A549 (cell line): ENCODE results near the gene CRTC3. TPM values are rescaled to one million over a fixed set of nuclear protein-coding genes. Genes with fewer than 3 reads are reported as not detected.

ENCODE experiments used
- ATAC-seq, 2 experiments: fragments of 200-7000 bp in 1 of 2; fragments of >200 bp in 1 of 2; cut with Nextera tagmentation in 1 of 2; cut with Tn5 transposase in 1 of 2; 3 replicates each; pipeline versions ENCODE4 v1.8.0 to v1.9.1; 2018 to 2020; ENCODE audit warnings: mild to moderate bottlenecking in 1 of 2, moderate library complexity in 1 of 2
- CTCF ChIA-PET: fragments of 300-600 bp; sonication (Branson Sonifier 250); formaldehyde crosslinking; extraction: SDS; loops from one replicate; lab custom pipeline; 2021; ENCODE audit warnings: antibody characterized with exemption, inconsistent platforms; lab: Yijun Ruan, JAX
- POLR2A ChIA-PET: fragments of 350-600 bp; formaldehyde crosslinking; extraction: SDS; loops from one replicate; lab custom pipeline; 2021; ENCODE audit warnings: antibody characterized with exemption, inconsistent platforms; lab: Yijun Ruan, JAX
- DNase-seq, 2 experiments: peaks; one replicate each; pipeline versions ENCODE4 v3.0.0 to v3.0.0-alpha.2; 2011 to 2016; ENCODE audit warnings: low read depth in 1 of 2, low spot score in 1 of 2
- FAIRE-seq: peaks from 2 replicates; lab custom pipeline; 2011; peaks lifted over from hg19 to GRCh38; lab: Jason Lieb, UNC
- H3K27ac ChIP-seq, 2 experiments: fragments of >200 bp; sonication (Bioruptor Twin); formaldehyde crosslinking; 3 replicates each; pipeline ENCODE4 v1.5.1; 2016 to 2017
- H3K4me1 ChIP-seq: fragments of >200 bp; sonication (Bioruptor Twin); formaldehyde crosslinking; 3 replicates; pipeline ENCODE4 v1.6.1; 2016
- H3K4me2 ChIP-seq: fragments of >200 bp; sonication (Bioruptor Twin); formaldehyde crosslinking; 3 replicates; pipeline ENCODE4 v1.6.1; 2016
- H3K4me3 ChIP-seq: fragments of >200 bp; sonication (Bioruptor Twin); formaldehyde crosslinking; 3 replicates; pipeline ENCODE4 v1.5.1; 2016
- H3K9me3 ChIP-seq: fragments of >200 bp; sonication (Bioruptor Twin); formaldehyde crosslinking; 3 replicates; pipeline ENCODE4 v1.6.1; 2016
- BHLHE40 ChIP-seq: IDR thresholded peaks from 2 replicates; pipeline ENCODE4 v1.6.1; 2012; ENCODE audit warnings: low read depth, low read length, inconsistent platforms
- CHD2 ChIP-seq: fragments of 150-350 bp; IDR thresholded peaks from 2 replicates; pipeline ENCODE4 v1.6.1; 2014; ENCODE audit warnings: low read length; ENCODE audit not compliant: partially characterized antibody
- CHD4 ChIP-seq: fragments of 200-600 bp; sonication (generic); IDR thresholded peaks from 2 replicates; pipeline ENCODE4 v1.6.1; 2016; ENCODE audit warnings: antibody characterized with exemption, mild to moderate bottlenecking, borderline replicate concordance
- EHMT2 ChIP-seq: fragments of 200-600 bp; sonication (generic); IDR thresholded peaks from 2 replicates; pipeline ENCODE4 v1.6.1; 2016; ENCODE audit warnings: antibody characterized with exemption, low read depth, mild to moderate bottlenecking, moderate library complexity
- FOSL2 ChIP-seq, 2 experiments: fragments of 450-650 bp in 1 of 2; fragments of >200 bp in 1 of 2; sonication (Bioruptor Twin) in 1 of 2; formaldehyde crosslinking; IDR thresholded peaks; 2 replicates each; pipeline versions ENCODE4 v1.5.0 to v1.6.1; 2016 to 2020; ENCODE audit warnings: mild to moderate bottlenecking in 1 of 2, moderate library complexity in 1 of 2
- HDAC2 ChIP-seq: fragments of 200-600 bp; sonication (generic); IDR thresholded peaks from 2 replicates; pipeline ENCODE4 v1.6.1; 2016
- HOXA7 ChIP-seq: fragments of 250-450 bp; sonication (Bioruptor Pico); IDR thresholded peaks from 2 replicates; pipeline ENCODE4 v1.5.0; 2020; ENCODE audit warnings: mild to moderate bottlenecking, moderate library complexity
- HOXB5 ChIP-seq: fragments of 250-450 bp; sonication (Bioruptor Pico); IDR thresholded peaks from 2 replicates; pipeline ENCODE4 v1.5.0; 2020; ENCODE audit warnings: mild to moderate bottlenecking, moderate library complexity
- KDM1A ChIP-seq: fragments of 200-600 bp; sonication (generic); IDR thresholded peaks from 2 replicates; pipeline ENCODE4 v1.6.1; 2016; ENCODE audit warnings: low read depth, mild to moderate bottlenecking
- MAFK ChIP-seq: fragments of 450-650 bp; IDR thresholded peaks from 2 replicates; pipeline ENCODE4 v1.6.1; 2014; ENCODE audit not compliant: partially characterized antibody
- MAZ ChIP-seq: fragments of 150-350 bp; IDR thresholded peaks from 2 replicates; pipeline ENCODE4 v1.6.1; 2014; ENCODE audit warnings: antibody characterized with exemption, low read depth, low read length, borderline replicate concordance
- MYC ChIP-seq: IDR thresholded peaks from 2 replicates; pipeline ENCODE4 v1.6.1; 2012; ENCODE audit warnings: mild to moderate bottlenecking, inconsistent platforms, low read length, improper control_type of control experiment, borderline replicate concordance
- NFE2L2 ChIP-seq: fragments of 150-350 bp; conservative IDR thresholded peaks from 2 replicates; pipeline ENCODE4 v1.6.1; 2014; ENCODE audit warnings: low read length
- PHF8 ChIP-seq: fragments of 200-600 bp; sonication (generic); IDR thresholded peaks from 2 replicates; pipeline ENCODE4 v1.6.1; 2016; ENCODE audit warnings: low read depth, mild to moderate bottlenecking, antibody characterized with exemption, moderate library complexity, borderline replicate concordance
- POLR2A ChIP-seq: IDR thresholded peaks from 2 replicates; pipeline ENCODE4 v1.6.1; 2012; ENCODE audit warnings: mild to moderate bottlenecking, low read length
- RARB ChIP-seq: fragments of 250-450 bp; sonication (Bioruptor Pico); IDR thresholded peaks from 2 replicates; pipeline ENCODE4 v1.8.0; 2021; ENCODE audit warnings: mild to moderate bottlenecking, moderate library complexity
- RNF2 ChIP-seq: fragments of 200-600 bp; sonication (generic); IDR thresholded peaks from 2 replicates; pipeline ENCODE4 v1.6.1; 2016; ENCODE audit warnings: low read depth, mild to moderate bottlenecking, antibody characterized with exemption, moderate library complexity, borderline replicate concordance
- SMC3 ChIP-seq: fragments of >200 bp; sonication (Bioruptor Twin); formaldehyde crosslinking; IDR thresholded peaks from 3 replicates; pipeline ENCODE4 v1.6.1; 2018; ENCODE audit warnings: inconsistent platforms
- TP53 ChIP-seq: fragments of 250-450 bp; sonication (Bioruptor Pico); IDR thresholded peaks from 2 replicates; pipeline ENCODE4 v1.5.0; 2021; ENCODE audit warnings: mild to moderate bottlenecking, moderate library complexity
- WGBS: methylation state at CpG from one replicate; pipeline ENCODE4 v1.1.6; 2017; ENCODE audit errors: missing lambda C conversion rate; 5-methylcytosine and 5-hydroxymethylcytosine counted together
- polyA plus RNA-seq, 4 experiments: library from polyadenylated mRNA; depleted of rRNA in 3 of 4; stranded (reverse); fragments of >200 nt; fragmentation: RNase III in 1 of 4; extraction: RNeasy Plus Mini Kit Qiagen cat#74134 plus additional on column Dnase treatment in 1 of 4; gene quantifications; 2 replicates in 3 of 4; 3 replicates in 1 of 4; pipeline ENCODE4 v1.2.3, GENCODE V29; 2011 to 2017
- TF ChIP-seq, protein P1 (sequence below): fragments of 450-650 bp; IDR thresholded peaks from 2 replicates; pipeline ENCODE4 v1.6.1; 2014; ENCODE audit warnings: antibody characterized with exemption
- TF ChIP-seq, protein P2 (sequence below): IDR thresholded peaks from 2 replicates; pipeline ENCODE4 v1.6.1; 2012
- TF ChIP-seq, protein P3 (sequence below): fragments of >200 bp; sonication (Bioruptor Twin); formaldehyde crosslinking; IDR thresholded peaks from 3 replicates; pipeline ENCODE4 v1.6.1; 2016
- TF ChIP-seq, protein P4 (sequence below): fragments of 250-450 bp; sonication (Bioruptor Pico); IDR thresholded peaks from 2 replicates; pipeline ENCODE4 v1.5.0; 2021; ENCODE audit warnings: mild to moderate bottlenecking, moderate library complexity, borderline replicate concordance

Gene CRTC3
- polyA plus RNA-seq, 2 of the 4 experiments (the other 2 are of a cell fraction): 17.5 to 30.5 TPM

DNA sequence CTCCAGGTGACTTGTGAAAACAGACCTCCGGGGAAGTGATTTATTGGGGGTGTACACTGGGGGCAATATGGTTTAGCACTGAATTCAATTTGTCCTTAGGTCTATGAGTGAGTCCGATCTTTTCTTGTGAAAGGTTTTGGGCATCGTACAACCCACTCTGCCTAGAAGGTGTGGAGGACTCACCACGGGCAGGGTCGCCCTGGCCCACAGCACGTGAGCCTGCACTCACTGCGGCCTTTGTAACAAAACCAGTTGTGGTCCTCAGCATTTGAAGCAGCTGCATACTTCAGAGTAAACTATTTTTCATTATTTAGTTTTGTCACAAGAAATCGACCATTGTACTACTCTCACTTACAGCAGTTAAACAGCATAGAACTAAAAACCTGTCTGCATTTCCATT lies 114.8 kb downstream of the CRTC3 start:
- TF ChIP-seq SMC3 (no peak), RARB (no peak), KDM1A (no peak), BHLHE40 (no peak), FOSL2 (IDR thresholded peaks at IDR 0.05) (no peak), FOSL2 (CRISPR knock-in tag; IDR thresholded peaks at IDR 0.05) (no peak), CHD4 (no peak), HDAC2 (no peak), EHMT2 (no peak), PHF8 (no peak)
- TF ChIP-seq, protein P1, sequence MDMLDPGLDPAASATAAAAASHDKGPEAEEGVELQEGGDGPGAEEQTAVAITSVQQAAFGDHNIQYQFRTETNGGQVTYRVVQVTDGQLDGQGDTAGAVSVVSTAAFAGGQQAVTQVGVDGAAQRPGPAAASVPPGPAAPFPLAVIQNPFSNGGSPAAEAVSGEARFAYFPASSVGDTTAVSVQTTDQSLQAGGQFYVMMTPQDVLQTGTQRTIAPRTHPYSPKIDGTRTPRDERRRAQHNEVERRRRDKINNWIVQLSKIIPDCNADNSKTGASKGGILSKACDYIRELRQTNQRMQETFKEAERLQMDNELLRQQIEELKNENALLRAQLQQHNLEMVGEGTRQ: no peak
- Histone ChIP-seq H3K4me1 (peaks cover 13% of the 10 kb centered on the region; the same call in 2 of the 3 replicates), H3K27ac (no peak overlapping the region), H3K4me3 (no peak overlapping the region), H3K4me2 (no peak overlapping the region), H3K9me3 (0 out of 3 replicates have a peak, but pooled peaks cover 2% of the 10 kb centered on the region)
- WGBS: 90% methylated on average over 8 of the region's 8 CpGs
- POLR2A ChIA-PET: no interaction called here
- ATAC-seq: no peak
- CTCF ChIA-PET: interaction anchor here (1.1 to 2.6 kb wide), 3 partner anchors 241 to 325 kb away, joined by 3 to 24 read pairs (median 3); partner anchors contain the start of gene HDDC3
- no peak for FAIRE-seq
- no peak for DNase-seq

DNA sequence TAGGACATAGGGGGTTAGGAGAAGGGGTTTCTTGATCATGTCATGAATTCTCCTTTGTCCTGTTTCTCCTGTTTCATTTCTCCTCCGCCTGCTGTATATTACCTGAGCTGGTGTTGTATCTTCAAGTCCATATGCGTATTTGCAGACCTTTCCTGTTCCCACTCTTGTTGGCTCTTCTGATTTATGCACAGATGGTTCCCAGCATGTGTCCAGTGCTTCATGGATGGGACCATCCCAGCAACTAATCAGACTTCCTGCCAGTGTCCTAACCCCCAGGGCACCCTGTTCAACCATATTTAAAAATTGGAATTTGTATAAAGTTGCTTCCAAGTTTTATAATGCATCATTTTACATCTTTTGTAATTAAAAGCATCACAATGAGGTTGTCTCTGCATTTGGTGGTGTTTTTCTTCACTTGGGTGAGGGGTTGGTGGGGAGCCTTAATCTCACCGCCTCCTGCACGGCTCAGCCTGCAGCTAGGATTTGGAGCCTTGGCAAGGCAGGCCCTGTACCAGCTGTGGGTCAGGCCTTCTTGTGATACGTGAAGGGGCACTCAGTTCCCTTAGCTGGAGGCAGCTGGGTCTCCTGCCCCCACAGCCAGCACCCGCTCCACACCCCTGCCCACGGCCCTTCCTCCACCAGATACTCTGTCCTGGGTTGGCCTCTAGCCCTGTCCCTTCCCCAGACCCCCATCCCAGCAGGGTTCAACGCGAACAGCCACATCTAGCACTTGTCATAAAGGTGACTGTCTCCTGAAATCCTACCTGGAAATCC lies 115.4 kb downstream of the CRTC3 start:
- POLR2A ChIA-PET: no interaction called here
- Histone ChIP-seq H3K9me3 (0 out of 3 replicates have a peak, but pooled peaks cover 2% of the 10 kb centered on the region), H3K4me3 (no peak overlapping the region), H3K4me2 (no peak overlapping the region), H3K27ac (no peak overlapping the region), H3K4me1 (peaks cover 13% of the 10 kb centered on the region; the same call in 2 of the 3 replicates)
- ATAC-seq: peak; percentile 3 to 22; a peak in 3 of 6 replicates
- TF ChIP-seq EHMT2 (no peak), TP53 (CRISPR knock-in tag) (no peak), CHD4 (no peak)
- WGBS: 86% methylated on average over 9 of the region's 9 CpGs
- no peak for DNase-seq
- no peak for FAIRE-seq
- CTCF ChIA-PET: interaction anchor here (0.8 to 2.6 kb wide), 5 partner anchors 17 to 325 kb away, joined by 3 to 24 read pairs (median 3); partner anchors contain the start of gene HDDC3

DNA sequence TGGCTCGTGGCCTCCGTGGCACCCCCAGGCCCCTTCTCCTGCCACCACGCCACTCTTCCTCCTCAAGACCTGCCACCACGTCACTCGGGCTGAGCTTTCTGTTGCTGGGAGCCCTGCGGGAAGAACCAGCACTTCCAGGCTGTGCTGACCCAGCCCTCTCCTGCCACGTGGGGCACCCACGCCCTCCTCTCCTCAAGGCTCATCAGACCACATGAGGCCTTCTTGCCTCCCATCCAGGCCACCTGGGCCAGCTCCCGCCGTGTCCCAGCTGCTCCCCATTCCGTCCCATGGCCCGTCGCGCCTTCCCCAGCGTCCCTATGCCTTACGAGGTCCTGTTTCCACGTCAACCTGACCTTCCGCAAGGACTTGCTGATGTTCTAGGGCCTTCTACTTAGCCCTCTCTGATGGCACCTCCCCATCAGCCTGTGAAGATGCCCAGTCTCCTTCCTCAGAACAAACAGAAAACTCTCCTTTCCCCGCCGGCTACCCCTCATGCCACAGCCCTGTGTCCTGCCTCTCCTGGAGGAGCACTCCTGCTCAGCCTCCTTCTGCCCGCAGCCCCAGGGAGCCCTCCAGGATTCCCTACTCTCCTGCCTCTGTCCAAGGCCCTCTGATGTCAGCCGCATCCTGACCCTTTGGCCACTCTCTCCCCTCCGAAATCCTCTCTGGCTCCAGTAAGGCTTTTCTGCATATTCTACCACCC lies 116.3 kb downstream of the CRTC3 start:
- DNase-seq: peak in 1 of 2 experiments; percentile 44
- no peak overlapping the region for H3K4me3 ChIP-seq
- ATAC-seq: peak; percentile 54 to 69
- ChIA-PET CTCF (interaction anchor here (0.6 to 2.6 kb wide), 6 partner anchors 8 to 326 kb away, joined by 3 to 24 read pairs (median 3); no protein-coding TSS in a partner anchor), POLR2A (no interaction called here)
- H3K4me2 ChIP-seq: no peak overlapping the region
- no peak overlapping the region; a peak in 1 of 6 replicates for H3K27ac ChIP-seq
- 0 out of 3 replicates have a peak, but pooled peaks cover 2% of the 10 kb centered on the region for H3K9me3 ChIP-seq
- WGBS: 88% methylated on average over 23 of the region's 23 CpGs
- FAIRE-seq: no peak
- peaks cover 13% of the 10 kb centered on the region; the same call in 2 of the 3 replicates for H3K4me1 ChIP-seq
- TF ChIP-seq, protein P2, sequence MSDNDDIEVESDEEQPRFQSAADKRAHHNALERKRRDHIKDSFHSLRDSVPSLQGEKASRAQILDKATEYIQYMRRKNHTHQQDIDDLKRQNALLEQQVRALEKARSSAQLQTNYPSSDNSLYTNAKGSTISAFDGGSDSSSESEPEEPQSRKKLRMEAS: peak; percentile 43; the same call in 1 of the 2 replicates
- TF ChIP-seq, protein P3, sequence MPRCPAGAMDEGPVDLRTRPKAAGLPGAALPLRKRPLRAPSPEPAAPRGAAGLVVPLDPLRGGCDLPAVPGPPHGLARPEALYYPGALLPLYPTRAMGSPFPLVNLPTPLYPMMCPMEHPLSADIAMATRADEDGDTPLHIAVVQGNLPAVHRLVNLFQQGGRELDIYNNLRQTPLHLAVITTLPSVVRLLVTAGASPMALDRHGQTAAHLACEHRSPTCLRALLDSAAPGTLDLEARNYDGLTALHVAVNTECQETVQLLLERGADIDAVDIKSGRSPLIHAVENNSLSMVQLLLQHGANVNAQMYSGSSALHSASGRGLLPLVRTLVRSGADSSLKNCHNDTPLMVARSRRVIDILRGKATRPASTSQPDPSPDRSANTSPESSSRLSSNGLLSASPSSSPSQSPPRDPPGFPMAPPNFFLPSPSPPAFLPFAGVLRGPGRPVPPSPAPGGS: no peak
- TF ChIP-seq POLR2A (no peak), CHD2 (no peak), EHMT2 (no peak), RARB (no peak), MAFK (no peak), RNF2 (no peak), HOXB5 (no peak), MYC (no peak), PHF8 (no peak), NFE2L2 (no peak), MAZ (no peak), HOXA7 (CRISPR knock-in tag) (no peak)
- TF ChIP-seq, protein P1: peak; percentile 47
- TF ChIP-seq, protein P4, sequence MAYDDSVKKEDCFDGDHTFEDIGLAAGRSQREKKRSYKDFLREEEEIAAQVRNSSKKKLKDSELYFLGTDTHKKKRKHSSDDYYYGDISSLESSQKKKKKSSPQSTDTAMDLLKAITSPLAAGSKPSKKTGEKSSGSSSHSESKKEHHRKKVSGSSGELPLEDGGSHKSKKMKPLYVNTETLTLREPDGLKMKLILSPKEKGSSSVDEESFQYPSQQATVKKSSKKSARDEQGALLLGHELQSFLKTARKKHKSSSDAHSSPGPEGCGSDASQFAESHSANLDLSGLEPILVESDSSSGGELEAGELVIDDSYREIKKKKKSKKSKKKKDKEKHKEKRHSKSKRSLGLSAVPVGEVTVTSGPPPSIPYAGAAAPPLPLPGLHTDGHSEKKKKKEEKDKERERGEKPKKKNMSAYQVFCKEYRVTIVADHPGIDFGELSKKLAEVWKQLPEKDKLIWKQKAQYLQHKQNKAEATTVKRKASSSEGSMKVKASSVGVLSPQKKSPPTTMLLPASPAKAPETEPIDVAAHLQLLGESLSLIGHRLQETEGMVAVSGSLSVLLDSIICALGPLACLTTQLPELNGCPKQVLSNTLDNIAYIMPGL (CRISPR knock-in tag): no peak
- TF ChIP-seq, all 56 proteins: peak for 2
